GM18508 (cell line): ENCODE data around the gene NXN.
"Not testable (repeated sequence)": the region's sequence is repeated elsewhere in the genome, so short reads cannot be mapped to it uniquely, and the experiment has no call there.

Source experiments
- ATAC-seq: cut with Tn5 transposase; IDR thresholded peaks from one replicate; pipeline ENCODE4 v1.9.1; 2021; ENCODE audit warnings: moderate number of reproducible peaks; ENCODE audit not compliant: insufficient read depth, unreplicated experiment

Gene NXN

DNA sequence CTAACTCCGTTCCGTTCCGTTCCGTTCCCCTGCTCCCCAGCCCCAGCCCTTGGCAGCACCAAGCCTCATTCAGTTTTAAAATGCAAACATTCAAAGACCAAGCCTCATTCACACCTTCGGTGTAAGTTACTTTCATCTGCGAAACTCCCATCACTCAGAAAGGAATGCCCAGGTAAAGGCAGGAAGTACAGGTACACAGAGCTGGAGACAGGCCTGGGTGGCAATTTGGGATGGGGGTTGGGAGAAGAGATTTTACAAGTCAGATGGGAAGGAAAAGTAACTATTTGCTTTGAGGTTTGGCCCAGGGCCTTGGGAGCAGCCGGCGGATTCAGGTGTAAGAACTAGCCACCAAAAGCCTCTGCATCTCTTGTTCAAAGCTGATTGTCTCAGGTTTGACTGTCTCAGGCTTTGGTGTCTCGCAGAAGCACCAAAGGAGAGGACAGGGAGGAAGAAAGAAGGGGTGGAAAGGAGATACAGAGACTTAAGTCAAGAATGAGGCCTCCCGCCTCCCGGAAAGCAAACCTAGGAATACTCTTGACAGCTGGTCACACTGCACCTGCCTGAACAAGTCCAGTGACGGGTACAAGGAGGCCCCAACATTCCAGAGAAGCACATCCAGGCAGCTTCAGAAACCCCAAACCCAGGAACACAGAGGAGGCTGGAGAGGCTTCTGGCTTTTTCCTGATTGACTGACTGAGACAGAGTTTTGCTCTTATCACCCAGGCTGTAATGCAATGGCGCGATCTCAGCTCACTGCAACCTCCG lies 54.7 kb downstream of the NXN start:
- ATAC-seq: no peak

DNA sequence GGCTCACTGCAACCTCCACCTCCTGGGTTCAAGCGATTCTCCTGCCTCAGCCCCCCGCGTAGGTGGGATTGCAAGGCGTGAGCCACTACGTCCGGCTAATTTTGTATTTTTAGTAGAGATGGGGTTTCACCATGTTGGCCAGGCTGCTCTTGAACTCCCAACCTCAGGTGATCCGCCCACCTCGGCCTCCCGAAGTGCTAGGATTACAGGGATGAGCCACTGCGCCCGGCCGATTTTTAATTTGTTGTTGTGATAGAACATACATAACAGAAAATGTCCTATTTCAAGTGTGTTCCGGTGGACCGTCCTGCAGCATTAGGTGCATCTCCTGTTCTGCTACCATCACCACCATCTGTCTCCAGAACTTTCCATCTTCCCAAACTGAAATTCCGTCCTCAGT lies 55.3 kb downstream of the NXN start:
- ATAC-seq: not testable (repeated sequence)

DNA sequence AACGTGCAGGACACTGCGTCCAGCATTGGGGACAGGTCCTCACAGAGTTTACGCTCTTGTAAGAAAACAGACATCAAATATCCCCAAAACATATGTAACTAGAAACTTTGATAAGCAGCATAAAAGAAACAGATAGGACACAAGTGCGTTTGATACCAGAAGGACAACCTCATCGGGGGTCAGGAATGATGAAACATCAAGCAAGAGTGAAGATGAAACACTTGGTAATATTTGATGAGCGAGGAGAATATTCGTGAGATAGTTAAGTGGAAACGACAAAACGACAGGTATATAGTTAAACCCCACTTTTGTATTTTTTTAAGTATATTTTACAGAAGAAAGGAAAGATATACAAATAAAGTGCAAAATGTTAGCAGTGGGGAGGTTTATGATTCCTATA lies 55.9 kb downstream of the NXN start:
- no peak for ATAC-seq

DNA sequence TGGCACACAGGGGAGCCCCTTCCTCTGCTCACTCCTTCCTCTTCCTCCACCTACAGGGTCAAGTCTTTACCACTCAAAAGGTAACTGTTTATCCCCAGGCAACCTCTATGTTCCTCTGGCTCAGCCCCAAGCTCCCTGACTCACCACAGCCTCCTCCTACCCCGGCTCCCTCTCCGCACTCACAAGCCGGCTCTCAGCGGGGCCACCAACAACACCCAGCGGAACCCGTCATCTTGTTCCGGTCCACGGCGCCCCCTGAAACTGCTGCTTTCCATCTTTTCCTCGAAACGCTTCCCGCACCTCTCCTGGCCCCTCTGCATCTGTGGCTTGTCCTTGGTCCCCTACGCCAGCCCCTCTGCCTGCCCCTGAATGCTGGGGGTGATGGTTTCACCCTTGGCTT lies 58.4 kb downstream of the NXN start:
- no peak for ATAC-seq

DNA sequence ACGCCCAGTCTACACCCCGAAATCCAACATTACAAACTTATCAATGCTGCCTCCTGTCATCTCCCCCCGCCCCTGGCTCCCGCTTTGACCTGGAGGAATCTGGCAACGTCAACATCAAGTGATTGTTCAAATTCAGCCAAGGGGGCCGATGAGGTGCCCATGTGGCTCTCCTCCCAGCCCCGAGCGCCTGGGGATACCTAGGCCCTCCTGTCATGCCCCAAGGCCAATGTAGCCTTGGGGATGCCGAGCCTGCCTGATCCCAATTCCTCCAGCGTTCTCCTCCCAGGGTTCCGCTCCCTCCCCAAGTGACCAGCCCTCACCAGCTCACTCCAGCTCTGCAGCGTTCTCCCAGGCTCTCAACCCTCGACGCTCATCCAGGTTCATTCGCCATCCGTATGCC lies 59.4 kb downstream of the NXN start:
- ATAC-seq: no peak

DNA sequence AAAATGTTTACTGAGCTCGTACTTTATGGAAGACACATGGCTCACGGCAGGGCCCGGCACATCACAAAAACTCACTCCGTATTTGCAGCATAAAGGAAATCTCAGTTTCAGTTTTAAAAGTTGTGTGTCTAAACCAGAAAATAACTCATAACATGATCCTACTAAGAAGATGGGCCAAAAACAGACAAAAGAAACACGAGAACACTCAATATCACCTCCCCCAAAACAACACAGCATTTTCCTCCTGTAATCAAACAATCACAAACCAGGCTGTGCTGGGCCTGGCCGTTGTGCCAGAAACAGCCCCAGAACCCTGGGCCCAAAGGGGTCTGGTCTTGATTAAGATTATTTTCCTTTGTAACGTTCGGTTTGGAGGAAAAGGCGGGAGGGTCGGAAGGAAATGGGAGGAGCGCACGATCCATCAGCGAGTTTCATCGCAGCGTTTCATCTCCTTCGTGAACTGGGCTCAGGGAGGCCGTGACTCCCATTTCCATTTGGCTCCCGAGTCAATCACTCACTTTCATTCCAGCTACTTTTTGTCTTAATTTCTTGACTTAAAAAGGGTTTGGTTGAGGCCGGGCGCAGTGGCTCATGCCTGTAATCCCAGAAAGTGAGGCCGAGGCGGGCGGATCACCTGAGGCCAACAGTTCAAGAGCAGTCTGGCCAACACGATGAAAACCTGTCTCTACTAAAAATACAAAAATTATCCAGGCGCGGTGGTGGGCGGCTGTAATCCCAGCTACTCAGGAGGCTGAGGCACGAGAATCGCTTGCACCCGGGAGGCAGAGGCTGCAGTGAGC lies 61.4 kb downstream of the NXN start:
- no peak for ATAC-seq

DNA sequence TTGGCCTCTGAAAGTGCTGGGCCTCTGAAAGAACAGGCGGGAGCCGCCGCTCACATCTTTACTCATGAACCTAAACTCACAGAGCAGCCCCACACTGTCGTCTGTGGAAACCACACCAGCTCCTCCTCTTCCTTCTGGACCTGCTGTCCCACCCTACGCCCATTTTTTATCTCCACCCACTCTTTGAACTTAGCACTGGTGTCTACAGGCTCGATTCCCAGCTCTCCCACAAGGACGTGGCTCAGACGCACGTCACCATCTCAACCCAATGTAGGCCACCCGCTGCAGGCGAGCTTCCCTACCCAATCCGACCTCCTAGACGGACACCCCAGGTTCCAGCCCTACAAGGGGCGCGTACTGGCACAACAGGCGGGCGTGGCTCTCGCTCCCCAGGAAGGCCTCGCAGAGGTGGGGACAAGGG lies 62.2 kb downstream of the NXN start:
- no peak for ATAC-seq

DNA sequence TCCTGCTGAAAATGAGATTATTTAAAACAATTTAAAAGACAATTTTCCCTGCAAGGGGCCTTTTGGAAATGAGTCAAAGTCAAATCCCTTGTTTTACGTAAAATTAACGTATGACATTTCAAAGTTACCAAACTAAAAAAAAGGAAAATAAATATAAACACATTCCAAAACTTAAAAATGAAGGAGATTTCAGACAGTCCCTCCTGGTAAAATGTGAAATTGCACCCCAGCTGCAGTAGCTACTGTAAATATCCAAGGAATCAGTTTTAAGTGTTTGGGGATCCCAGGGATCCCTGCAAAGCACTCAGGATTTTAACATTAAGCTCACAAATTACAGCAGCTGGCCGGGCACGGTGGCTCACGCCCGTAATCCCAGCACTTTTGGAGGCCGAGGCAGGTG lies 63.3 kb downstream of the NXN start:
- no peak for ATAC-seq

DNA sequence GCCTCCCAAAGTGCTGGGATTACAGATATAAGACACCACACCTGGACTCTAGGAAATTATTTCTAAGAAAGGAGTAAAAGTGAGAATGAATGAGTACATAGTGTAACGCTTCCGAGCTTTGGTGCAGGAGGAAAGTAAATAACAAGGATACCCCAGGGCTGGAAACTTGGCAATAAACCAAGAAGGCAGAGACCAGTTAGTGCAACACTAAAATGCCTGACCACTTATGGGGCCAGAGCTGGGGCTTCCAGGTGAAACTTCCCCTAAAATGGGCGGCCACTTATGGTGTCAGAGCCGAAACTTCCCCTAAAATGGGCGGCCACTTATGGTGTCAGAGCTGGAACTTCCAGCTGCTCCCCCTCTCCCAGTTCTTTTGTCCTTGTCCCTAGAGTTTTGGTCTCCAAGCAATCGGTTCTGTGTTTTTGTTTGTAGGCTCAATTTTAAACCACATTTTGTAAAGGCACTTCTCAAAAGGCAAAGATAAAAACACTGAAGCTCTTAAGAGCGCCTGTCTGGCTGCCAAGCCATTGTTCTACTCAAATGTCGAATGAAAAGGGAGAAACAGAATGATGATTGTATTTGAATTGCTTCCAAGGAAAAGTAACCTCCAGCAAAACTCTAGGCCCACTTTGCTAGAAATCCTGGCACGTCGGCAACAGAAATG lies 63.9 kb downstream of the NXN start:
- no peak for ATAC-seq

DNA sequence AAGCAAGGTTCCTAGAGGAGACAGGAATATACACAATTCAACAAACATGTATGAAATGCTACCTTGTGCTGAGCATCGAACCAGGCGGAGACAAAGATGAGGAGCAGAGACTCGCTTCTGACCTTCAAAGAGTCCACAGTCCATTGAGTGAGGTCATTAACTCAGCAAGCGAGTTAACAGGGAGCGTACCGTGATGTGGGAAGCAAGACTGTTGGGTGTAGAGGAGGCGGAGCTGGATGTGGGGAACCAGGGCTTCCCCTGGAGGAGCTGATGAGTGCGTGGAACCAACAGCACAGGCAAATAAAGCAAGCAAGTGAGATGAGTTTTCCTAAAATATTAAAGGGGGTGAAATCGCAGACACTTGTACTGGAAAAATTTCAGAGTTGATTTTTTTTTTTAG lies 65.0 kb downstream of the NXN start:
- no peak for ATAC-seq

DNA sequence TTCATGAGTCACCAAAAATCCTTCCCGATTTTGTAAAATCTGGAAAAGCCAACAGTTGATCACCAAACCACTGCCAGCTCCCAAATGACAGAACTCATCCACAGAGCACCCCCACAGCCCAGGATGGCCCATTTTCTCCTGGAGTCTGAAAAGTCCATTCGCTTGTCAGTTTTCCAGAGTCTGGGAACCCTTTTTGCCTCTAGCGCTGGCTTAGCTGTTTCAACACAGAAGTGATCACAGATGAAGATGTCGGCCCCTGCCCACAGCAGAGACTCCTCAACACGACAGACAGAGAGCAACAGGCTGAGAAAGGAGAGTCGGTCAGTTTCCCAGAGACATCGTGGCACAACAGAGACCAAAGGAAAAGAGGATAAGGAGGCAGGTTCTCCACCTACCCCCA lies 66.4 kb downstream of the NXN start:
- no peak for ATAC-seq

DNA sequence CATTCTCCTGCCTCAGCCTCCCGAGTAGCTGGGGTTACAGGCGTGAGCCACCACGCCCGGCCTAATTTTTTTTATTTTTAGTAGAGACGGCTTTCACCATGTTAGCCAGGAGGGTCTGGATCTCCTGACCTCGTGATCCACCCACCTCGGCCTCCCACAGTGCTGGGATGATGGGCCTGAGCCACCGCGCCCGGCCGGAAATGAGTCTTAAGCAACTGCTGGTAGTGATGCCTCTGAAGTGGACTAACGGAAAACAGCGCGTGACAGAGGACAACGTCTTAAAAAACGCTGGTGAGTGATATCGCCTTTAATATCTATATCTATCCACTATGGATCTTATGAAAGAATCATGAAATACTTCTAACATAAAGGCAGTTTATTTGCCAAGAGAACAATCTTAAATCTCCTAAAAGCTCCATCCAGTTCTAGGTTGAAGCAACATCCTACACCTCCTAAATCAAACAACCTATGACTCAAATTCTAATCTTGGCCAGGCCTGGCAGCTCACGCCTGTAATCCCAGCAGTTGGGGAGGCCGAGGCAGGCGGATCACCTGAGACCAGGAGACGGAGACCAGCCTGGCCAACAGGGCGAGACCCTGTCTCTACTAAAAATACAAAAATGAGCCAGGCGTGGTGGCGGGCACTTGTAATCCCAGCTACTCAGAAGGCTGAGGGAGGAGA lies 69.8 kb downstream of the NXN start:
- no peak for ATAC-seq

DNA sequence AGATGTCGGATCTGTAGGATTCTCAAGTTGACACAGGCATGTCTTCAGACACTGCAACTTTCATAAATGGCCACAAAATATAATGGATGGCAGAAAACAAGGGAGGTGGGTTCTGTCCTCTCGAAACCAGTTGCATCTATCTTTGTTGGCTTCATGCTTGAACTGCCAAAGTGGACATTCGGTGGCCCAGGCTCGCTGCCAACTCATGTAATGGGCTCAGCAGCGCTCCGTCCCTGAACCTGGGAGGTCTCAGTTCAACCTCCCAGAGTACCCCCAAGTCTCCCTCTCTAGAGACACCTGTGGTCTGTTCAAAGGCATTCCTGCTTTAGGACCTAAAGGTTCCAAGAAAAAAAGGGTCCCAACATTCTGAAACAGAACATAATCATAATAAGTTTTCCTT lies 71.9 kb downstream of the NXN start:
- no peak for ATAC-seq

DNA sequence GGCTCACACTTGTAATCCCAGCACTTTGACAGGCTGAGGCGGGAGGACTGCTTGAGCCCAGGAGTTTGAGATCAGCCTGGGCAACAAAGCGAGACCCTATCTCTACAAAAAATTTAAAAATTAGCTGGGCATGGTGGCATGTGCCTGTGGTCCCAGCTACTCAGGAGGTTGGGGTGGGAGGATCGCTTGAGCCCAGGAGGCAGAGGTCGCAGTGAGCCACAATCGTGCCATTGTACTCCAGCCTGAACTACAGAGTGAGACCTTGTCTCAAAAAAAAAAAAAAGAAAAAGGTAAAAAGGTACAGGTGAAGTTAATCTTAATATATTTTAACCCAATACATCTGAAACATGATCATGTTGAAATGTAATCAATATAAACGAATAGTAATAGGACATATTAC lies 73.9 kb downstream of the NXN start:
- not testable (repeated sequence) for ATAC-seq

DNA sequence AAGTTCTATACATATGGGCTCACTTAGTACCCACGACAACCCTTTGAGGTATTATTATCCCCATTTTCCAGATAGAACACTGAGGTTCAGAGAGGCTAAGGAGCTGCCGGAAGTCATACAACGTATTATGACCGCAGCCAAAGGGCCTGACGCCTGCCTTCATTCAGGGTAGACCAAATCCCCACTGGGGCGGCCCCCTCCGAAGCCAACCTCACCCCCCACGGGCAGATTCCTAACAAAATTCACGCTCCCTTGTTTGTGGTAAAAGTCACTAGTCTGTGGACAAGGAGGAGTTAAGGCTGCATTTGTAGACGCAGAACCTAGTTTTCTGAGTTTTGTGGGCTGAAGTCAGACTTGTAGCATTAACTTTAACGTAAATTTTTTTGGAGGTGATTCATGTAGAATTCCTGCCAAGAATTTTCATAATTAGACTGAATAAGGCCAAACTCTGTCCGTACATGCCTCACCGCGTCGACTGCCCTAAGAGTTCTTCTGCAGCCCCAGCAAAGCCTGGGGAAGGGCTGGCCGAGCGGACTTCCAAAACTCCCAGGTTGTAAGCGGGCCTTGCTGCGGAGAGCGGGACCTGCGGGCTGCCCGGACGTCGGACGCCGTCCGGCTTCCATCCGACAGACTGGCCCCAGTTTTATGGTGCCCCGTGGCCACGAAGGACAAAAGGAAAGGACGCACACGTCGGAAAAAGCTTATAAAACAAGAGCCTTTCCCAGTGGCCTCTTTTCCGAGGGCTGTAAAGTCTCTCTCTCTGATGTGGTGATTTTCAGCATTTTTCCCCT lies 75.7 kb downstream of the NXN start:
- ATAC-seq: no peak

DNA sequence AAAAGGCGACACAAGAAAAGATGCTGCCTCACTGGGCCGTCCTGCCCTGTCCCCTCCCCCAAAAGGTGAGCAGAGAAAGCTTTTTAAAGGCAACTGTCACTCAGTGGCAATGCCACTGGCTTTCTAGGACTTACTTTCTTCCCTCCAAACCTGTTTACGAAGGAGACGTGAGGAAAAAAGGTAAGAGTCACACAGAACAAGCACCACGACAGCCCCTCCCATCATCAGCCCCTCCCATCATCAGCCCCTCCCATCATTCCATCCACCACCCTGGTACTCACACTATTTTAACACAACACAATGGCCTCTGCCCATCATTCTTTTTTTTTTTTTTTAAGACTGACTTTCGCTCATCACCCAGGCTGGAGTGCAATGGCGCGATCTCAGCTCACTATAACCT lies 77.1 kb downstream of the NXN start:
- ATAC-seq: no peak

DNA sequence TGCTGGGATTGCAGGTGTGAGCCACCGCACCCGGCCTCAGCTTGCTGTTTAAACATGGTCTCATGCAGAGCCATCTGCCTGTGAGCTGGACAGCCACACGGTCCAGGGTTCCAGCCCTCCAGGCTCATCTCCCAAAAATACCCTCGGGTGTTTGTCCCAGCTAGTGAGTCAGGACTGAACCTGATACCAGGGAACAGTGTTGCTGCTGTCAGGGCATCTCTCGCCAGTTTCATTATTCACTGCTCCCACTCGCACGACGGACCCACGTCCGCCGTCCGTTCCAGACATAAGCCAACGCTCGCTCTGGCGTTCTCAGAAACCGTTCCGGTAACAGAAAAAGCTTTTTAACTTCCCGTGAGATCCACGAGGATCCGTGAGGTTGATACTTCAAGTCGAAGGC lies 77.6 kb downstream of the NXN start:
- ATAC-seq: no peak

DNA sequence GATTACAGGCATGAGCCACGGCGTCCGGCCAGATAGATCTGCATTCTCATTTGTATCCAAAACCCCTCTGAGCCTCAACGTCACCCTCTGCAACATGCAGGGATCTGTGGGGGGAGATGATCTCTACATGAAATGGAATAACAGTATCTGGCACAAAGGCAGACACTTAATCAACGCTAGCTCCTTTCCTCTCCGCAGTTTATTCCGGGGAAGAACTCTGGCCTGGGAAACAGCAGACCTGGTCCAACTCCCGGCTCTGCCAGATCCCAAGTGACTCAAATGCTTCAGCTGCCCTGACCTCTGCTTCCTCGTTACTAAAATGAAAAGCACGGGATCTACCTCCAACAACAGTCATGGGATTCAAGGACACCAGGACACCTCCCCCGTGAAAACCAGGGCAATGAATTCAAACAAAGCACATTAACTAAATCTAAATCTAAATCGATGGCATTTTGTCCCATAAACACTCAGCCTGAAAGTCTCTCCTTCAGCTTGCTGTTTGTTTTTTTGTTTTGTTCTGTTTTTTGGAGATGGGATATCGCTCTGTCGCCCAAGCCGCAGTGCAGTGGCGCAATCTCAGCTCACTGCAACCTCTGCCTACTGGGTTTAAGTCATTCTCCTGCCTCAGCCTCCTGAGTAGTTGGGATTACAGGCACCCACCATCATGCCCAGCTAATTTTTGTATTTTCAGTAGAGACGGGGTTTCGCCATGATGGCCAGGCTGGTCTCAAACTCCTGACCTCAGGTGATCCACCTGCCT lies 78.2 kb downstream of the NXN start:
- no peak for ATAC-seq

DNA sequence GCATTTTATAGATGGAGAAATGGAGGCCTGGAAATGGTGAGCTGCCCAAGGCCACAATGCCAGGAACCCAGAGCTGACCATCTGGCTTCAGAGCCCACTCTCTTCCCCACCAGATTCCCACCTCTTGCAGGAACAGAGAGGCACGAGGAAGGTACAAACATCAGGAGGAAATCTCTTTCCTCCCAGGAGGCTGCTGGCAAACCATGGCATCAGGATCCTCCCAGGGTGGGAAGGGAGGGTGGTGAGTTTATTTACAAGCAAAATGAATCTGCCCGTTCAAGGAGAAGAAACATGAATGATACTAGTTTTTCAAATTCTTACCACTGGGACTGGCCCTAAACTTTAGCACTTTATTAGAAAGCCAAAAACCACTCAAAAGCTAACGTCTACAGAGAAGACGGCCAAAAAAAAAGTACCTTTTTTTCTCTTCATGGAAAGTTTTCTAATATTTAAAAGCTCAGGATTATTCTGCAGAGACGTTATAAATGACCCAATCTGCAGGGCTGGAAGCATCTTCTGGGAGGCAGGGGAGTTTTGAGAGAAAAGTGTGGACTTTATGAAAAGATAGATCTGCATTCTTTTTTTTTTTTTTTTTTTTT lies 79.1 kb downstream of the NXN start:
- ATAC-seq: no peak
